H1 (cell line): ENCODE results near the gene DIP2C. TPM values are rescaled to one million over a fixed set of nuclear protein-coding genes. Genes with fewer than 3 reads are reported as not detected.

Experiments
- CTCF ChIA-PET: fragments of 300-600 bp; sonication (Branson Sonifier 250); formaldehyde crosslinking; loops from one replicate; lab custom pipeline; 2021; ENCODE audit not compliant: partially characterized antibody; lab: Charles Lee
- POLR2A ChIA-PET: fragments of 300-600 bp; sonication (Branson Sonifier 250); formaldehyde crosslinking; loops from one replicate; lab custom pipeline; 2021; ENCODE audit warnings: inconsistent platforms; ENCODE audit not compliant: partially characterized antibody; lab: Charles Lee
- DNase-seq, 2 experiments: peaks; one replicate each; pipeline versions ENCODE4 v3.0.0 to v3.0.0-alpha.2; 2010 to 2022; ENCODE audit warnings: low spot score in 2 of 2, low read depth in 1 of 2, mixed read lengths in 1 of 2
- FAIRE-seq: peaks from 2 replicates; lab custom pipeline; 2011; peaks lifted over from hg19 to GRCh38; lab: Jason Lieb, UNC
- H2AFZ ChIP-seq: 2 replicates; pipeline ENCODE4 v1.8.1; 2012; ENCODE audit warnings: low read length, inconsistent platforms
- H2AK5ac ChIP-seq: 2 replicates; pipeline ENCODE4 v1.6.1; 2013; ENCODE audit warnings: low read depth, low read length
- H2BK120ac ChIP-seq: replicated peaks from 2 replicates; pipeline ENCODE3; 2013; ENCODE audit warnings: low read depth, low read length, inconsistent platforms
- H2BK12ac ChIP-seq: 2 replicates; pipeline ENCODE4 v1.6.1; 2013; ENCODE audit warnings: low read depth, low read length
- H2BK15ac ChIP-seq: 2 replicates; pipeline ENCODE4 v1.6.1; 2013; ENCODE audit warnings: low read length
- H2BK20ac ChIP-seq: 2 replicates; pipeline ENCODE4 v1.6.1; 2013; ENCODE audit warnings: low read length
- H2BK5ac ChIP-seq: 2 replicates; pipeline ENCODE4 v1.6.1; 2013; ENCODE audit warnings: low read depth, low read length
- H3K14ac ChIP-seq: 2 replicates; pipeline ENCODE4 v1.6.1; 2013; ENCODE audit warnings: inconsistent platforms; ENCODE audit not compliant: insufficient read length
- H3K18ac ChIP-seq: 2 replicates; pipeline ENCODE4 v1.6.1; 2013; ENCODE audit warnings: low read length; ENCODE audit errors: extremely low read depth
- H3K23ac ChIP-seq: 2 replicates; pipeline ENCODE4 v1.6.1; 2013; ENCODE audit warnings: inconsistent platforms; ENCODE audit not compliant: insufficient read length
- H3K23me2 ChIP-seq: 2 replicates; pipeline ENCODE4 v1.6.1; 2013; ENCODE audit warnings: low read depth, low read length
- H3K27ac ChIP-seq: 2 replicates; pipeline ENCODE4 v1.6.1; 2011; ENCODE audit warnings: low read depth, low read length, inconsistent platforms
- H3K27me3 ChIP-seq, 4 experiments: replicated peaks in 1 of 4; 1 replicate in 1 of 4; 2 replicates in 3 of 4; pipeline versions ENCODE4 v1.6.1 to v1.8.1; 2011 to 2013; ENCODE audit warnings: low read length in 3 of 4, mild to moderate bottlenecking in 3 of 4, inconsistent platforms in 2 of 4, mixed read lengths in 2 of 4, moderate library complexity in 1 of 4; ENCODE audit not compliant: control insufficient read depth in 3 of 4, insufficient read depth in 3 of 4; ENCODE audit errors: extremely low read depth in 1 of 4
- H3K36me3 ChIP-seq, 4 experiments: 2 replicates each; pipeline versions ENCODE4 v1.6.1 to v1.8.1; 2011 to 2013; ENCODE audit warnings: mild to moderate bottlenecking in 4 of 4, low read length in 3 of 4, moderate library complexity in 2 of 4, control low read depth in 1 of 4, inconsistent platforms in 1 of 4; ENCODE audit not compliant: insufficient read depth in 4 of 4, control insufficient read depth in 2 of 4
- H3K4ac ChIP-seq: replicated peaks from 2 replicates; pipeline ENCODE3; 2013; ENCODE audit warnings: low read length, low read depth, mixed read lengths, inconsistent platforms; ENCODE audit not compliant: insufficient read length
- H3K4me1 ChIP-seq, 4 experiments: replicated peaks in 1 of 4; 1 replicate in 1 of 4; 2 replicates in 3 of 4; pipeline versions ENCODE4 v1.6.1 to v1.8.1; 2011 to 2013; ENCODE audit warnings: low read length in 3 of 4, inconsistent platforms in 2 of 4, mixed read lengths in 1 of 4; ENCODE audit not compliant: insufficient read depth in 4 of 4, control insufficient read depth in 3 of 4
- H3K4me2 ChIP-seq, 2 experiments: 2 replicates each; pipeline versions ENCODE4 v1.6.1 to v1.8.1; 2011 to 2013; ENCODE audit warnings: low read depth in 2 of 2, low read length in 2 of 2, control low read depth in 1 of 2, inconsistent platforms in 1 of 2, mild to moderate bottlenecking in 1 of 2; ENCODE audit not compliant: insufficient read depth in 1 of 2
- H3K4me3 ChIP-seq, 4 experiments: fragments of 200-600, 300-600 bp in 1 of 4; sonication (generic), shearing (Covaris generic), sonication (Bioruptor Twin) in 1 of 4; 2 replicates each; pipeline versions ENCODE4 v1.5.1 to v1.8.1; 2011 to 2016; ENCODE audit warnings: low read length in 4 of 4, low read depth in 3 of 4, control low read depth in 2 of 4, inconsistent platforms in 2 of 4, mild to moderate bottlenecking in 2 of 4, mixed read lengths in 1 of 4, moderate library complexity in 1 of 4; ENCODE audit not compliant: insufficient read depth in 2 of 4; ENCODE audit errors: extremely low read depth in 1 of 4
- H3K56ac ChIP-seq: replicated peaks from 2 replicates; pipeline ENCODE3; 2013; ENCODE audit warnings: low read depth, mild to moderate bottlenecking, mixed read lengths, low read length, inconsistent platforms; ENCODE audit not compliant: insufficient read length
- H3K79me1 ChIP-seq: 2 replicates; pipeline ENCODE4 v1.6.1; 2013; ENCODE audit warnings: low read depth, low read length, control low read depth
- H3K79me2 ChIP-seq, 2 experiments: 2 replicates each; pipeline versions ENCODE4 v1.6.1 to v1.8.1; 2012 to 2013; ENCODE audit warnings: low read length in 2 of 2, mild to moderate bottlenecking in 2 of 2, inconsistent platforms in 1 of 2; ENCODE audit not compliant: insufficient read depth in 2 of 2, control insufficient read depth in 1 of 2
- H3K9ac ChIP-seq, 4 experiments: replicated peaks in 1 of 4; 1 replicate in 1 of 4; 2 replicates in 3 of 4; pipeline versions ENCODE4 v1.6.1 to v1.8.1; 2011 to 2013; ENCODE audit warnings: low read depth in 3 of 4, low read length in 3 of 4, control low read depth in 2 of 4, mild to moderate bottlenecking in 2 of 4, moderate library complexity in 2 of 4, inconsistent platforms in 1 of 4; ENCODE audit errors: extremely low read depth in 1 of 4
- H3K9me3 ChIP-seq, 2 experiments: 2 replicates each; pipeline versions ENCODE4 v1.6.1 to v1.8.1; 2012 to 2013; ENCODE audit warnings: mild to moderate bottlenecking in 2 of 2, moderate library complexity in 2 of 2, control low read depth in 1 of 2, inconsistent platforms in 1 of 2, low read depth in 1 of 2, low read length in 1 of 2, mixed read lengths in 1 of 2; ENCODE audit not compliant: insufficient read depth in 2 of 2
- H4K20me1 ChIP-seq, 2 experiments: replicated peaks in 1 of 2; 2 replicates each; pipeline versions ENCODE3 to v1.8.1; 2011 to 2013; ENCODE audit warnings: inconsistent platforms in 2 of 2, low read length in 2 of 2, mild to moderate bottlenecking in 1 of 2; ENCODE audit not compliant: insufficient read depth in 2 of 2, control insufficient read depth in 1 of 2
- H4K5ac ChIP-seq: 2 replicates; pipeline ENCODE4 v1.6.1; 2013; ENCODE audit warnings: low read length, low read depth, mixed read lengths, inconsistent platforms; ENCODE audit not compliant: insufficient read length
- H4K8ac ChIP-seq: 2 replicates; pipeline ENCODE4 v1.8.0; 2013; ENCODE audit warnings: mild to moderate bottlenecking, moderate library complexity, low read length, inconsistent platforms; ENCODE audit not compliant: insufficient read depth; ENCODE audit errors: extremely low read depth
- H4K91ac ChIP-seq: replicated peaks from 2 replicates; pipeline ENCODE3; 2013; ENCODE audit warnings: low read length, mixed read lengths, inconsistent platforms; ENCODE audit not compliant: insufficient read length
- BRCA1 ChIP-seq: IDR thresholded peaks from 2 replicates; pipeline ENCODE4 v1.6.1; 2012; ENCODE audit warnings: low read depth, low read length, improper control_type of control experiment
- CBX5 ChIP-seq: fragments of 300-800, 300-1000 bp; sonication (generic); IDR thresholded peaks from 2 replicates; pipeline ENCODE4 v1.7.1; 2016; ENCODE audit warnings: antibody characterized with exemption, low read length, low read depth
- HDAC2 ChIP-seq, 2 experiments: fragments of 300-600 bp in 1 of 2; sonication (generic) in 1 of 2; IDR thresholded peaks; 2 replicates each; pipeline ENCODE4 v1.6.1; 2011 to 2012; ENCODE audit warnings: low read depth in 2 of 2, low read length in 2 of 2, mild to moderate bottlenecking in 2 of 2, moderate library complexity in 2 of 2, borderline replicate concordance in 1 of 2, inconsistent platforms in 1 of 2
- RFX5 ChIP-seq: IDR thresholded peaks from 2 replicates; pipeline ENCODE4 v1.6.1; 2011; ENCODE audit warnings: low read depth, low read length, improper control_type of control experiment, borderline replicate concordance
- SIX5 ChIP-seq: IDR thresholded peaks from 2 replicates; pipeline ENCODE4 v1.6.1; 2011; ENCODE audit warnings: mild to moderate bottlenecking, low read depth, low read length
- SP2 ChIP-seq: IDR thresholded peaks from 2 replicates; pipeline ENCODE4 v1.6.1; 2012; ENCODE audit warnings: mild to moderate bottlenecking, low read length, inconsistent platforms
- ZNF274 ChIP-seq: IDR thresholded peaks from 2 replicates; pipeline ENCODE4 v1.7.0; 2012; ENCODE audit warnings: low read length, borderline replicate concordance; ENCODE audit errors: extremely low read depth
- WGBS, 2 experiments: shearing (Covaris generic) in 1 of 2; methylation state at CpG; one replicate each; pipeline versions ENCODE4 v1.1.6 to v1.1.7; 2013 to 2015; ENCODE audit warnings: low lambda C conversion rate in 2 of 2, mixed read lengths in 2 of 2, inconsistent platforms in 1 of 2, low coverage in 1 of 2, missing lambda C conversion rate in 1 of 2; ENCODE audit not compliant: insufficient replicate concordance in 2 of 2, insufficient coverage in 1 of 2, insufficient read length in 1 of 2; ENCODE audit errors: extremely low coverage in 1 of 2, missing lambda C conversion rate in 1 of 2; 5-methylcytosine and 5-hydroxymethylcytosine counted together
- polyA plus RNA-seq, 7 experiments: library from polyadenylated mRNA; depleted of rRNA in 3 of 7; stranded (reverse) in 5 of 7; unstranded in 2 of 7; fragments of >200 nt in 5 of 7; fragments of 200-250 nt in 2 of 7; gene quantifications; 1 replicate in 5 of 7; 2 replicates in 1 of 7; 4 replicates in 1 of 7; pipeline versions ENCODE4 v1.2.1 to v1.2.3, GENCODE V29; 2011 to 2013; ENCODE audit warnings: missing spikeins in 2 of 7, mixed read lengths in 2 of 7
- total RNA-seq: library from RNA; stranded (reverse); fragmentation: NEBNext Ultra II Directional; extraction: Animal tissue kit (Norgen Biotek cat#: 25700); gene quantifications from 2 replicates; pipeline ENCODE4 v1.2.1, GENCODE V29; 2021
- TF ChIP-seq, protein P1 (sequence below), 3 experiments: IDR thresholded peaks; 1 replicate in 2 of 3; 2 replicates in 1 of 3; pipeline versions ENCODE4 v1.5.1 to v1.6.1; 2011; ENCODE audit warnings: low read length in 3 of 3, mild to moderate bottlenecking in 3 of 3, inconsistent platforms in 2 of 3, low read depth in 1 of 3, moderate library complexity in 1 of 3; ENCODE audit not compliant: insufficient read depth in 1 of 3; ENCODE audit errors: control extremely low read depth in 1 of 3

DIP2C gene
- total and polyA plus RNA-seq, 2 of the 8 experiments (the other 6 are each of a cell fraction or from before 2014, with no cell fraction given): 3.8 to 9.3 TPM

DNA sequence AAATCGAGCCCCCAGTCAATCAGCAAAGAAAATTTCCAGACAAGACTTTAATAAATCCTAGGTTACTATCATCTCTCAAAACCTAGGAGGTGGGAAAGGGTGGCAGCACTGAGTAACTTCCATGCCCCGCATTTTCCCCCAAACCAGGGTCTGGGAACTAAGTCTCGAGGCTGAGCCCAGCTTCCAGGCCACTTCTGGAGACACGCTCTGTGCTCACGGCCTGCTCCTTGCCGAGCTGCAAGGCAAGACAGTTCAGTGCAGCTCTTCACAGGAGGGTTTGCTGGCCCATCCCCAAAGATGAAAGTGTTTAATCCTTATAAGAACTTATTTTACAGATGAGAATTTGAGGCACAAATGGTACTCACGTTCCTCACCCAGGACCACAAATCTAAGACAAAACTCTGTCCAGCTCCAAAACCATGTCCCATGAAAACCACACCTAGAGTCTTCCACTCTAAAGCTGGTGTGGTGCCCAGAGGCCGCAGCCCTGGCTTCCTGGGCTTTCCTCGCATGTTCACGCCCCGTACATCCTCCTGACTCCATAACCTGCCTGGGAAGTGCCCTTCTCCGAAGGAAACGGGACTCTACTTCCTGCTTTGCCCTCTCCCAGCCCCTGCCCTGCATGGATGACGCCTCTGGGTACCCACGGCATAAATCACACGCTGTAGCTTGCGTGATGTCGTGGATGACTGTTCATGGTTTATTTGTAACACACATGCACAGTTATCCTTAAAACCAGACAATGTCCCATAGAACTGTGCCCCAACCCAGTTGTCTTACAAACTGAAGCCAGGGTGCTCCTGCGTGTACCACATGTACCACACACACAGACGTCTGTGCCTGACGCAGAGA lies 201.2 kb downstream of the DIP2C start:
- Histone ChIP-seq H3K4ac (no peak overlapping the region), H4K91ac (no peak overlapping the region), H2BK15ac (no peak overlapping the region), H4K8ac (no peak overlapping the region), H4K5ac (no peak overlapping the region), H3K27me3 (no peaks in the 10 kb centered on the region; a peak in 2 of 7 replicates), H3K23me2 (no peaks in the 10 kb centered on the region), H3K36me3 (no peaks in the 10 kb centered on the region), H4K20me1 (peaks cover 3 to 16% of the 10 kb centered on the region in 2 experiments), H3K14ac (no peak overlapping the region), H3K4me1 (peaks cover 10 to 32% (median 15%) of the 10 kb centered on the region in 4 experiments; a peak in 6 of 7 replicates), H2BK5ac (no peak overlapping the region), H3K9me3 (no peaks in the 10 kb centered on the region), H2BK20ac (no peak overlapping the region), H3K9ac (no peak overlapping the region), H3K79me2 (no peaks in the 10 kb centered on the region), H2AFZ (no peak overlapping the region), H2BK120ac (no peak overlapping the region), H3K18ac (no peak overlapping the region), H3K4me3 (no peak overlapping the region), H3K4me2 (no peak overlapping the region), H3K56ac (no peak overlapping the region), H3K23ac (no peak overlapping the region), H3K27ac (no peak overlapping the region), H3K79me1 (peaks cover 3% of the 10 kb centered on the region; the same call in 1 of the 2 replicates), H2AK5ac (0 out of 2 replicates have a peak overlapping the region, but pooled peaks have one; percentile 39), H2BK12ac (no peak overlapping the region)
- FAIRE-seq (no peak), DNase-seq (no peak)
- WGBS, 2 experiments: 85% methylated on average over 21 of the region's 21 CpGs; no CpG with 5 or more reads in 1 of the 2 experiments
- CTCF ChIA-PET: interaction anchor here (1.2 to 2.0 kb wide), 4 partner anchors 10 to 301 kb away, joined by 3 to 6 read pairs (median 4); no protein-coding TSS in a partner anchor
- POLR2A ChIA-PET: no interaction called here
- no peak for TF ChIP-seq RFX5
- TF ChIP-seq ZNF274: no peak
- TF ChIP-seq, protein P1, sequence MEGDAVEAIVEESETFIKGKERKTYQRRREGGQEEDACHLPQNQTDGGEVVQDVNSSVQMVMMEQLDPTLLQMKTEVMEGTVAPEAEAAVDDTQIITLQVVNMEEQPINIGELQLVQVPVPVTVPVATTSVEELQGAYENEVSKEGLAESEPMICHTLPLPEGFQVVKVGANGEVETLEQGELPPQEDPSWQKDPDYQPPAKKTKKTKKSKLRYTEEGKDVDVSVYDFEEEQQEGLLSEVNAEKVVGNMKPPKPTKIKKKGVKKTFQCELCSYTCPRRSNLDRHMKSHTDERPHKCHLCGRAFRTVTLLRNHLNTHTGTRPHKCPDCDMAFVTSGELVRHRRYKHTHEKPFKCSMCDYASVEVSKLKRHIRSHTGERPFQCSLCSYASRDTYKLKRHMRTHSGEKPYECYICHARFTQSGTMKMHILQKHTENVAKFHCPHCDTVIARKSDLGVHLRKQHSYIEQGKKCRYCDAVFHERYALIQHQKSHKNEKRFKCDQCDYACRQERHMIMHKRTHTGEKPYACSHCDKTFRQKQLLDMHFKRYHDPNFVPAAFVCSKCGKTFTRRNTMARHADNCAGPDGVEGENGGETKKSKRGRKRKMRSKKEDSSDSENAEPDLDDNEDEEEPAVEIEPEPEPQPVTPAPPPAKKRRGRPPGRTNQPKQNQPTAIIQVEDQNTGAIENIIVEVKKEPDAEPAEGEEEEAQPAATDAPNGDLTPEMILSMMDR (IDR thresholded peaks at IDR 0.05; ENCODE audit: control extremely low read depth in 1 of 3, insufficient read depth in 1 of 3, low read depth in 1 of 3, low read length in 3 of 3): peak in 1 of 3 experiments; percentile 8; a peak in 1 of 4 replicates
- TF ChIP-seq CBX5: no peak
- TF ChIP-seq SP2: no peak
- no peak for TF ChIP-seq HDAC2 (IDR thresholded peaks at IDR 0.05; ENCODE audit: borderline replicate concordance in 1 of 2, low read depth in 2 of 2, low read length in 2 of 2)
- TF ChIP-seq SIX5: no peak
- no peak for TF ChIP-seq BRCA1
